WTC11 (cell line): ENCODE results near the gene LYRM9. TPM values are rescaled to one million over a fixed set of nuclear protein-coding genes. Genes with fewer than 3 reads are reported as not detected.

Experiments
- ATAC-seq: fragments of 200-7000 bp; cut with Tn5 transposase; 2 replicates; pipeline ENCODE4 v1.10.0; 2021; ENCODE audit warnings: mild to moderate bottlenecking, moderate library complexity
- CTCF ChIA-PET: fragments of 300-600 bp; sonication (Branson Sonifier 250); formaldehyde crosslinking; loops from one replicate; lab custom pipeline; 2021; ENCODE audit warnings: antibody characterized with exemption; lab: Charles Lee
- POLR2A ChIA-PET: fragments of 350-600 bp; sonication (Branson Sonifier 250); formaldehyde crosslinking; loops from one replicate; lab custom pipeline; 2021; ENCODE audit warnings: antibody characterized with exemption; lab: Charles Lee
- DNase-seq: peaks from one replicate; pipeline ENCODE4 v3.0.0; 2021; ENCODE audit warnings: low spot score
- H3K27ac Mint-ChIP-seq: 2 replicates; pipeline ENCODE4 v1.8.0; 2021; ENCODE audit warnings: mixed read lengths
- H3K27me3 Mint-ChIP-seq: 2 replicates; pipeline ENCODE4 v1.8.0; 2021; ENCODE audit warnings: low read depth, mild to moderate bottlenecking, moderate library complexity, mixed read lengths
- H3K36me3 Mint-ChIP-seq: 2 replicates; pipeline ENCODE4 v1.8.0; 2021; ENCODE audit warnings: mixed read lengths
- H3K4me1 Mint-ChIP-seq: 2 replicates; pipeline ENCODE4 v1.8.0; 2022; ENCODE audit warnings: mixed read lengths
- H3K4me3 Mint-ChIP-seq: 2 replicates; pipeline ENCODE4 v1.8.0; 2021; ENCODE audit warnings: mild to moderate bottlenecking, moderate library complexity, mixed read lengths
- H3K9me3 Mint-ChIP-seq: 2 replicates; pipeline ENCODE4 v1.8.0; 2021; ENCODE audit warnings: mixed read lengths
- FOXP1 ChIP-seq: sonication (generic); formaldehyde crosslinking; IDR thresholded peaks from 2 replicates; pipeline ENCODE4 v1.8.0; 2022; ENCODE audit warnings: missing genetic modification reagents, mild to moderate bottlenecking, moderate library complexity, borderline replicate concordance
- GRHL2 ChIP-seq: fragments of 250-450 bp; sonication (Bioruptor Pico); IDR thresholded peaks from 2 replicates; pipeline ENCODE4 v1.8.0; 2022; ENCODE audit warnings: mild to moderate bottlenecking, moderate library complexity; ENCODE audit not compliant: insufficient replicate concordance, severe bottlenecking
- NFATC4 ChIP-seq: fragments of 250-450 bp; sonication (Bioruptor Pico); IDR thresholded peaks from 2 replicates; pipeline ENCODE4 v1.9.0; 2021; ENCODE audit warnings: mild to moderate bottlenecking
- RELA ChIP-seq: sonication (generic); formaldehyde crosslinking; IDR thresholded peaks from 2 replicates; pipeline ENCODE4 v1.8.1; 2022; ENCODE audit warnings: missing genetic modification reagents, mild to moderate bottlenecking, borderline replicate concordance
- TEAD4 ChIP-seq: sonication (generic); formaldehyde crosslinking; IDR thresholded peaks from 2 replicates; pipeline ENCODE4 v1.8.0; 2022; ENCODE audit warnings: mild to moderate bottlenecking, missing genetic modification reagents
- TP53 ChIP-seq: sonication (generic); formaldehyde crosslinking; IDR thresholded peaks from 2 replicates; pipeline ENCODE4 v1.8.1; 2023; ENCODE audit warnings: mild to moderate bottlenecking, missing genetic modification reagents
- ZBTB21 ChIP-seq: sonication (generic); formaldehyde crosslinking; IDR thresholded peaks from 2 replicates; pipeline ENCODE4 v1.8.1; 2023; ENCODE audit warnings: mild to moderate bottlenecking, missing genetic modification reagents, borderline replicate concordance
- ZNF138 ChIP-seq: sonication (generic); formaldehyde crosslinking; conservative IDR thresholded peaks from 2 replicates; pipeline ENCODE4 v1.8.1; 2022; ENCODE audit warnings: mild to moderate bottlenecking, moderate library complexity, missing genetic modification reagents
- ZNF232 ChIP-seq: sonication (generic); formaldehyde crosslinking; IDR thresholded peaks from 2 replicates; pipeline ENCODE4 v1.8.0; 2022; ENCODE audit warnings: mild to moderate bottlenecking, missing genetic modification reagents
- ZNF263 ChIP-seq: sonication (generic); formaldehyde crosslinking; IDR thresholded peaks from 2 replicates; pipeline ENCODE4 v1.8.1; 2022; ENCODE audit warnings: low read depth, mild to moderate bottlenecking, moderate library complexity, missing genetic modification reagents
- ZNF396 ChIP-seq: fragments of 250-450 bp; sonication (Bioruptor Pico); IDR thresholded peaks from 2 replicates; pipeline ENCODE4 v1.8.0; 2021; ENCODE audit warnings: mild to moderate bottlenecking, moderate library complexity, borderline replicate concordance
- total RNA-seq: library from RNA; stranded (reverse); gene quantifications from 3 replicates; pipeline ENCODE4 v1.2.3, GENCODE V29; 2021
- TF ChIP-seq, protein P1 (sequence below): sonication (generic); formaldehyde crosslinking; conservative IDR thresholded peaks from 2 replicates; pipeline ENCODE4 v1.8.1; 2023; ENCODE audit warnings: mild to moderate bottlenecking, low read depth, missing genetic modification reagents, moderate library complexity
- TF ChIP-seq, protein P2 (sequence below): sonication (generic); formaldehyde crosslinking; IDR thresholded peaks from 2 replicates; pipeline ENCODE4 v1.8.1; 2023; ENCODE audit warnings: mild to moderate bottlenecking, moderate library complexity, missing genetic modification reagents
- TF ChIP-seq, protein P3 (sequence below): sonication (generic); formaldehyde crosslinking; IDR thresholded peaks from 2 replicates; pipeline ENCODE4 v1.8.0; 2022; ENCODE audit warnings: mild to moderate bottlenecking, missing genetic modification reagents
- TF ChIP-seq, protein P4 (sequence below): sonication (generic); formaldehyde crosslinking; IDR thresholded peaks from 2 replicates; pipeline ENCODE4 v1.8.0; 2023; ENCODE audit warnings: missing genetic modification reagents, mild to moderate bottlenecking, borderline replicate concordance
- TF ChIP-seq, protein P5 (sequence below): sonication (generic); formaldehyde crosslinking; IDR thresholded peaks from 2 replicates; pipeline ENCODE4 v1.8.0; 2023; ENCODE audit warnings: missing genetic modification reagents
- TF ChIP-seq, protein P6 (sequence below): sonication (generic); formaldehyde crosslinking; IDR thresholded peaks from 2 replicates; pipeline ENCODE4 v1.8.1; 2023; ENCODE audit warnings: mild to moderate bottlenecking, missing genetic modification reagents, moderate library complexity

The LYRM9 gene
- total RNA-seq, 1 experiment from 2014 or later = 3.6 TPM

DNA sequence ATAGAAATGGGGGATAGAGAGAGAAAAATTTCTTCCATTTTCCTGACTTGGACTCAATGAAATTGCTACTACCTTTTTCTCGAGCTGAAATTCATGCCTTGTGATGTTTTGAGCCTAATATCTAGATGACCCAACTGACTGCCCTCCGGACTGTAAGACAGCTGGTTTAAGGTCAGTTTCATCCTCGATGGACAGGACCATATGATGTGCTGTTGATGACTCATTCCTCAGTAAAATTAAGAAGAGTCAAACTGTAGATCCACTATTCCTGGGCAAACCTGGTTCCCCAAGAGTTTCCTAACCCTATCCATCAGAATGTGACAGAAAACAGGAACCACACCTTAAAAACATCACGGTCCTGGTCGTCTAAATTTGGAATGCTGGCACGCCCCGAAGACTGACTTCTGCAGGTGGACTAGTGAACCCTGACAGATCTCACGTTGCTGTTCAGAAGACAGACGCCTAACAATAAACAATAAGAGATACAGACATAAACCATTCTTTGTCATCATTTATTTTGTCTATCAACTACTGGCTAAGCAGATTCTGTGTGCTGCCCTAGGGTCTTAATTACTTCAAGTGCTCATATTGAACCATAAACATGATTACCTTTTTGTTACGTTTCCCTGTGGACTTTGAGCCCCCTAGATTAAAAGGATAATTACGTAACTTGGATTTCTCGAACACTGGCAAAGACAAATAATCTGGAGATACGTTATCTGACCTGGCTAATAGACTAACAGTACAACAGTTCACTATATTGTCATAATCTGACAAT is 47.7 kb downstream of the LYRM9 start:
- ATAC-seq = no peak
- H3K27ac Mint-ChIP-seq = no peak overlapping the region

More for the DNA sequence above, 47.7 kb downstream of the LYRM9 start:
- TF ChIP-seq, protein P1, sequence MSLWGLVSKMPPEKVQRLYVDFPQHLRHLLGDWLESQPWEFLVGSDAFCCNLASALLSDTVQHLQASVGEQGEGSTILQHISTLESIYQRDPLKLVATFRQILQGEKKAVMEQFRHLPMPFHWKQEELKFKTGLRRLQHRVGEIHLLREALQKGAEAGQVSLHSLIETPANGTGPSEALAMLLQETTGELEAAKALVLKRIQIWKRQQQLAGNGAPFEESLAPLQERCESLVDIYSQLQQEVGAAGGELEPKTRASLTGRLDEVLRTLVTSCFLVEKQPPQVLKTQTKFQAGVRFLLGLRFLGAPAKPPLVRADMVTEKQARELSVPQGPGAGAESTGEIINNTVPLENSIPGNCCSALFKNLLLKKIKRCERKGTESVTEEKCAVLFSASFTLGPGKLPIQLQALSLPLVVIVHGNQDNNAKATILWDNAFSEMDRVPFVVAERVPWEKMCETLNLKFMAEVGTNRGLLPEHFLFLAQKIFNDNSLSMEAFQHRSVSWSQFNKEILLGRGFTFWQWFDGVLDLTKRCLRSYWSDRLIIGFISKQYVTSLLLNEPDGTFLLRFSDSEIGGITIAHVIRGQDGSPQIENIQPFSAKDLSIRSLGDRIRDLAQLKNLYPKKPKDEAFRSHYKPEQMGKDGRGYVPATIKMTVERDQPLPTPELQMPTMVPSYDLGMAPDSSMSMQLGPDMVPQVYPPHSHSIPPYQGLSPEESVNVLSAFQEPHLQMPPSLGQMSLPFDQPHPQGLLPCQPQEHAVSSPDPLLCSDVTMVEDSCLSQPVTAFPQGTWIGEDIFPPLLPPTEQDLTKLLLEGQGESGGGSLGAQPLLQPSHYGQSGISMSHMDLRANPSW = no peak
- TF ChIP-seq NFATC4 (no peak), RELA (CRISPR knock-in tag) (no peak), TEAD4 (CRISPR knock-in tag) (no peak), ZNF138 (CRISPR knock-in tag) (no peak), ZNF263 (no peak), TP53 (no peak), ZNF396 (CRISPR knock-in tag) (no peak), ZBTB21 (no peak), GRHL2 (no peak), ZNF232 (CRISPR knock-in tag) (no peak), FOXP1 (no peak)
- TF ChIP-seq, protein P2, sequence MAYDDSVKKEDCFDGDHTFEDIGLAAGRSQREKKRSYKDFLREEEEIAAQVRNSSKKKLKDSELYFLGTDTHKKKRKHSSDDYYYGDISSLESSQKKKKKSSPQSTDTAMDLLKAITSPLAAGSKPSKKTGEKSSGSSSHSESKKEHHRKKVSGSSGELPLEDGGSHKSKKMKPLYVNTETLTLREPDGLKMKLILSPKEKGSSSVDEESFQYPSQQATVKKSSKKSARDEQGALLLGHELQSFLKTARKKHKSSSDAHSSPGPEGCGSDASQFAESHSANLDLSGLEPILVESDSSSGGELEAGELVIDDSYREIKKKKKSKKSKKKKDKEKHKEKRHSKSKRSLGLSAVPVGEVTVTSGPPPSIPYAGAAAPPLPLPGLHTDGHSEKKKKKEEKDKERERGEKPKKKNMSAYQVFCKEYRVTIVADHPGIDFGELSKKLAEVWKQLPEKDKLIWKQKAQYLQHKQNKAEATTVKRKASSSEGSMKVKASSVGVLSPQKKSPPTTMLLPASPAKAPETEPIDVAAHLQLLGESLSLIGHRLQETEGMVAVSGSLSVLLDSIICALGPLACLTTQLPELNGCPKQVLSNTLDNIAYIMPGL = no peak
- TF ChIP-seq, protein P3, sequence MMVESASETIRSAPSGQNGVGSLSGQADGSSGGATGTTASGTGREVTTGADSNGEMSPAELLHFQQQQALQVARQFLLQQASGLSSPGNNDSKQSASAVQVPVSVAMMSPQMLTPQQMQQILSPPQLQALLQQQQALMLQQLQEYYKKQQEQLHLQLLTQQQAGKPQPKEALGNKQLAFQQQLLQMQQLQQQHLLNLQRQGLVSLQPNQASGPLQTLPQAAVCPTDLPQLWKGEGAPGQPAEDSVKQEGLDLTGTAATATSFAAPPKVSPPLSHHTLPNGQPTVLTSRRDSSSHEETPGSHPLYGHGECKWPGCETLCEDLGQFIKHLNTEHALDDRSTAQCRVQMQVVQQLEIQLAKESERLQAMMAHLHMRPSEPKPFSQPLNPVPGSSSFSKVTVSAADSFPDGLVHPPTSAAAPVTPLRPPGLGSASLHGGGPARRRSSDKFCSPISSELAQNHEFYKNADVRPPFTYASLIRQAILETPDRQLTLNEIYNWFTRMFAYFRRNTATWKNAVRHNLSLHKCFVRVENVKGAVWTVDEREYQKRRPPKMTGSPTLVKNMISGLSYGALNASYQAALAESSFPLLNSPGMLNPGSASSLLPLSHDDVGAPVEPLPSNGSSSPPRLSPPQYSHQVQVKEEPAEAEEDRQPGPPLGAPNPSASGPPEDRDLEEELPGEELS (CRISPR knock-in tag) = no peak
- TF ChIP-seq, protein P4, sequence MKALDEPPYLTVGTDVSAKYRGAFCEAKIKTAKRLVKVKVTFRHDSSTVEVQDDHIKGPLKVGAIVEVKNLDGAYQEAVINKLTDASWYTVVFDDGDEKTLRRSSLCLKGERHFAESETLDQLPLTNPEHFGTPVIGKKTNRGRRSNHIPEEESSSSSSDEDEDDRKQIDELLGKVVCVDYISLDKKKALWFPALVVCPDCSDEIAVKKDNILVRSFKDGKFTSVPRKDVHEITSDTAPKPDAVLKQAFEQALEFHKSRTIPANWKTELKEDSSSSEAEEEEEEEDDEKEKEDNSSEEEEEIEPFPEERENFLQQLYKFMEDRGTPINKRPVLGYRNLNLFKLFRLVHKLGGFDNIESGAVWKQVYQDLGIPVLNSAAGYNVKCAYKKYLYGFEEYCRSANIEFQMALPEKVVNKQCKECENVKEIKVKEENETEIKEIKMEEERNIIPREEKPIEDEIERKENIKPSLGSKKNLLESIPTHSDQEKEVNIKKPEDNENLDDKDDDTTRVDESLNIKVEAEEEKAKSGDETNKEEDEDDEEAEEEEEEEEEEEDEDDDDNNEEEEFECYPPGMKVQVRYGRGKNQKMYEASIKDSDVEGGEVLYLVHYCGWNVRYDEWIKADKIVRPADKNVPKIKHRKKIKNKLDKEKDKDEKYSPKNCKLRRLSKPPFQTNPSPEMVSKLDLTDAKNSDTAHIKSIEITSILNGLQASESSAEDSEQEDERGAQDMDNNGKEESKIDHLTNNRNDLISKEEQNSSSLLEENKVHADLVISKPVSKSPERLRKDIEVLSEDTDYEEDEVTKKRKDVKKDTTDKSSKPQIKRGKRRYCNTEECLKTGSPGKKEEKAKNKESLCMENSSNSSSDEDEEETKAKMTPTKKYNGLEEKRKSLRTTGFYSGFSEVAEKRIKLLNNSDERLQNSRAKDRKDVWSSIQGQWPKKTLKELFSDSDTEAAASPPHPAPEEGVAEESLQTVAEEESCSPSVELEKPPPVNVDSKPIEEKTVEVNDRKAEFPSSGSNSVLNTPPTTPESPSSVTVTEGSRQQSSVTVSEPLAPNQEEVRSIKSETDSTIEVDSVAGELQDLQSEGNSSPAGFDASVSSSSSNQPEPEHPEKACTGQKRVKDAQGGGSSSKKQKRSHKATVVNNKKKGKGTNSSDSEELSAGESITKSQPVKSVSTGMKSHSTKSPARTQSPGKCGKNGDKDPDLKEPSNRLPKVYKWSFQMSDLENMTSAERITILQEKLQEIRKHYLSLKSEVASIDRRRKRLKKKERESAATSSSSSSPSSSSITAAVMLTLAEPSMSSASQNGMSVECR (CRISPR knock-in tag) = no peak
- TF ChIP-seq, protein P5, sequence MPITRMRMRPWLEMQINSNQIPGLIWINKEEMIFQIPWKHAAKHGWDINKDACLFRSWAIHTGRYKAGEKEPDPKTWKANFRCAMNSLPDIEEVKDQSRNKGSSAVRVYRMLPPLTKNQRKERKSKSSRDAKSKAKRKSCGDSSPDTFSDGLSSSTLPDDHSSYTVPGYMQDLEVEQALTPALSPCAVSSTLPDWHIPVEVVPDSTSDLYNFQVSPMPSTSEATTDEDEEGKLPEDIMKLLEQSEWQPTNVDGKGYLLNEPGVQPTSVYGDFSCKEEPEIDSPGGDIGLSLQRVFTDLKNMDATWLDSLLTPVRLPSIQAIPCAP (CRISPR knock-in tag) = no peak
- TF ChIP-seq, protein P6, sequence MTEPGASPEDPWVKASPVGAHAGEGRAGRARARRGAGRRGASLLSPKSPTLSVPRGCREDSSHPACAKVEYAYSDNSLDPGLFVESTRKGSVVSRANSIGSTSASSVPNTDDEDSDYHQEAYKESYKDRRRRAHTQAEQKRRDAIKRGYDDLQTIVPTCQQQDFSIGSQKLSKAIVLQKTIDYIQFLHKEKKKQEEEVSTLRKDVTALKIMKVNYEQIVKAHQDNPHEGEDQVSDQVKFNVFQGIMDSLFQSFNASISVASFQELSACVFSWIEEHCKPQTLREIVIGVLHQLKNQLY (CRISPR knock-in tag) = no peak
- Mint-ChIP-seq H3K4me1 (peaks cover 16% of the 10 kb centered on the region), H3K4me3 (no peak overlapping the region), H3K36me3 (no peaks in the 10 kb centered on the region), H3K27me3 (no peaks in the 10 kb centered on the region), H3K9me3 (peaks cover 15% of the 10 kb centered on the region)
- DNase-seq = no peak
- ChIA-PET CTCF (no interaction called here), POLR2A (no interaction called here)
